WERI-Rb-1 (cell line): ENCODE measurements around the gene NMRK1.

Source experiments
- DNase-seq: peaks from one replicate; pipeline ENCODE4 v3.0.0-alpha.2; 2020
- H3K27ac ChIP-seq: fragments of 250-450 bp; sonication (Bioruptor Pico); 2 replicates; pipeline ENCODE4 v1.5.1; 2020; ENCODE audit warnings: mild to moderate bottlenecking, moderate library complexity
- H3K27me3 ChIP-seq: fragments of 250-450 bp; sonication (Bioruptor Pico); 2 replicates; pipeline ENCODE4 v1.5.1; 2021; ENCODE audit warnings: mild to moderate bottlenecking, low read depth, moderate library complexity; ENCODE audit not compliant: insufficient read depth, severe bottlenecking
- H3K36me3 ChIP-seq: fragments of 250-450 bp; sonication (Bioruptor Pico); 2 replicates; pipeline ENCODE4 v1.5.1; 2020; ENCODE audit warnings: mild to moderate bottlenecking, moderate library complexity
- H3K4me3 ChIP-seq: 2 replicates; pipeline ENCODE4 v1.5.1; 2011; ENCODE audit warnings: low read depth, mild to moderate bottlenecking, control low read depth, low read length
- H3K9me3 ChIP-seq: fragments of 250-450 bp; sonication (Bioruptor Pico); 2 replicates; pipeline ENCODE4 v1.5.1; 2021; ENCODE audit warnings: mild to moderate bottlenecking, moderate library complexity; ENCODE audit not compliant: severe bottlenecking
- CTCF ChIP-seq: IDR thresholded peaks from 2 replicates; pipeline ENCODE4 v1.5.1; 2011; ENCODE audit warnings: low read depth, mild to moderate bottlenecking, control low read depth, inconsistent platforms, low read length

Gene NMRK1

GRCh38 chr9:75051285-75051684, 36.7 kb downstream of the NMRK1 start:
- Histone ChIP-seq H3K4me3 (no peak overlapping the region), H3K9me3 (no peaks in the 10 kb centered on the region), H3K27me3 (no peaks in the 10 kb centered on the region), H3K27ac (no peak overlapping the region), H3K36me3 (no peaks in the 10 kb centered on the region)
- no peak for DNase-seq
- TF ChIP-seq CTCF, result no peak

- no peak for TF ChIP-seq CTCF
- no peaks in the 10 kb centered on the region for H3K9me3 ChIP-seq
- H3K27me3 ChIP-seq, result no peaks in the 10 kb centered on the region
- H3K4me3 ChIP-seq, result no peak overlapping the region
- no peaks in the 10 kb centered on the region for H3K36me3 ChIP-seq
- DNase-seq, result no peak
- no peak overlapping the region for H3K27ac ChIP-seq
These were observed 40.4 kb downstream of the NMRK1 start for GRCh38 chr9:75047506-75047905.

GRCh38 chr9:75046725-75047345, 41.1 kb downstream of the NMRK1 start:
- Histone ChIP-seq H3K4me3 (no peak overlapping the region), H3K9me3 (no peaks in the 10 kb centered on the region), H3K27ac (no peak overlapping the region), H3K27me3 (no peaks in the 10 kb centered on the region), H3K36me3 (no peaks in the 10 kb centered on the region)
- no peak for DNase-seq
- no peak for TF ChIP-seq CTCF

GRCh38 chr9:75041041-75041440, 46.9 kb downstream of the NMRK1 start:
- DNase-seq, result no peak
- Histone ChIP-seq H3K27me3 (no peaks in the 10 kb centered on the region), H3K36me3 (no peaks in the 10 kb centered on the region), H3K27ac (no peak overlapping the region), H3K4me3 (no peak overlapping the region), H3K9me3 (no peaks in the 10 kb centered on the region)
- TF ChIP-seq CTCF, result no peak

- Histone ChIP-seq H3K4me3 (no peak overlapping the region), H3K36me3 (no peaks in the 10 kb centered on the region), H3K27me3 (no peaks in the 10 kb centered on the region), H3K9me3 (no peaks in the 10 kb centered on the region), H3K27ac (no peak overlapping the region)
- DNase-seq, result no peak
- no peak for TF ChIP-seq CTCF
These were observed 48.2 kb downstream of the NMRK1 start for GRCh38 chr9:75039801-75040200.

- H3K27ac ChIP-seq, result no peak overlapping the region
- H3K36me3 ChIP-seq, result no peaks in the 10 kb centered on the region
- no peak for TF ChIP-seq CTCF
- no peak overlapping the region for H3K4me3 ChIP-seq
- no peak for DNase-seq
- no peaks in the 10 kb centered on the region for H3K27me3 ChIP-seq
- H3K9me3 ChIP-seq, result no peaks in the 10 kb centered on the region
These were observed 48.9 kb downstream of the NMRK1 start for GRCh38 chr9:75039009-75039408.
